B cell (primary cell): ENCODE data around the gene LAMA2. TPM values are rescaled to one million over a fixed set of nuclear protein-coding genes. Genes with fewer than 3 reads are reported as not detected.

Experiments used
- ATAC-seq: fragments of 200-7000 bp; cut with Tn5 transposase; one replicate; pipeline ENCODE4 v1.10.0; 2021; ENCODE audit warnings: low read depth, mild to moderate bottlenecking, moderate number of reproducible peaks, moderate library complexity
- CTCF ChIA-PET: fragments of 350-600 bp; sonication (Branson Sonifier 250); formaldehyde crosslinking; loops from one replicate; lab custom pipeline; 2021; ENCODE audit warnings: antibody characterized with exemption, inconsistent platforms; lab: Charles Lee
- POLR2A ChIA-PET: fragments of 350-600 bp; sonication (Branson Sonifier 250); formaldehyde crosslinking; loops from one replicate; lab custom pipeline; 2021; ENCODE audit warnings: antibody characterized with exemption; lab: Charles Lee
- DNase-seq: peaks from one replicate; pipeline ENCODE4 v3.0.0; 2013
- H2AFZ ChIP-seq: 2 replicates; pipeline ENCODE4 v1.6.1; 2012; ENCODE audit warnings: mild to moderate bottlenecking, low read depth, low read length; ENCODE audit not compliant: insufficient read depth, poor library complexity, severe bottlenecking
- H3K27ac ChIP-seq, 2 donors: 1 replicate in 1 of 2; 2 replicates in 1 of 2; pipeline ENCODE4 v1.5.1; 2012 to 2013; ENCODE audit warnings: low read length in 2 of 2, mild to moderate bottlenecking in 2 of 2, moderate library complexity in 1 of 2
- H3K27me3 ChIP-seq, 4 experiments: fragments of 200-600 bp in 1 of 4; sonication (generic) in 1 of 4; replicated peaks in 1 of 4; 1 replicate in 2 of 4; 2 replicates in 2 of 4; pipeline versions ENCODE4 v1.6.1 to v1.7.0; 2013 to 2016; ENCODE audit warnings: low read length in 3 of 4, mild to moderate bottlenecking in 2 of 4, mixed read lengths in 1 of 4, moderate library complexity in 1 of 4; ENCODE audit not compliant: insufficient read depth in 4 of 4, control insufficient read depth in 3 of 4; ENCODE audit errors: control extremely low read depth in 1 of 4
- H3K36me3 ChIP-seq, 2 experiments: replicated peaks in 1 of 2; 1 replicate in 1 of 2; 2 replicates in 1 of 2; pipeline versions ENCODE4 v1.6.1 to v1.7.1; 2013; ENCODE audit warnings: low read length in 1 of 2; ENCODE audit not compliant: insufficient read depth in 2 of 2, control insufficient read depth in 1 of 2; ENCODE audit errors: control extremely low read depth in 1 of 2, extremely low read depth in 1 of 2
- H3K4me1 ChIP-seq, 2 donors: fragments of 200-600 bp in 1 of 2; sonication (generic) in 1 of 2; 1 replicate in 1 of 2; 2 replicates in 1 of 2; pipeline versions ENCODE4 v1.5.1 to v1.6.1; 2013 to 2017; ENCODE audit warnings: low read length in 2 of 2; ENCODE audit not compliant: control insufficient read depth in 2 of 2, insufficient read depth in 2 of 2
- H3K4me2 ChIP-seq: replicated peaks from 2 replicates; pipeline ENCODE3; 2012; ENCODE audit warnings: mild to moderate bottlenecking, low read depth, low read length; ENCODE audit not compliant: poor library complexity, severe bottlenecking
- H3K4me3 ChIP-seq, 5 experiments: fragments of 200-600 bp in 1 of 5; sonication (generic) in 1 of 5; 1 replicate in 3 of 5; 2 replicates in 2 of 5; pipeline versions ENCODE4 v1.5.1 to v1.7.0; 2011 to 2016; ENCODE audit warnings: low read length in 4 of 5, mild to moderate bottlenecking in 4 of 5, low read depth in 2 of 5, control low read depth in 1 of 5, moderate library complexity in 1 of 5; ENCODE audit not compliant: insufficient read depth in 1 of 5; ENCODE audit errors: control extremely low read depth in 1 of 5, extremely low read depth in 1 of 5
- H3K79me2 ChIP-seq: fragments of 200-600 bp; sonication (generic); one replicate; pipeline ENCODE4 v1.6.0; 2016; ENCODE audit warnings: low read length; ENCODE audit not compliant: control insufficient read depth, insufficient read depth
- H3K9ac ChIP-seq: fragments of 200-600 bp; sonication (generic); 2 replicates; pipeline ENCODE4 v1.6.1; 2017; ENCODE audit warnings: mild to moderate bottlenecking, low read length, moderate library complexity
- H3K9me3 ChIP-seq, 3 donors: one replicate each; pipeline versions ENCODE4 v1.6.1 to v1.7.1; 2013; ENCODE audit warnings: low read length in 2 of 3; ENCODE audit not compliant: control insufficient read depth in 2 of 3, insufficient read depth in 1 of 3; ENCODE audit errors: control extremely low read depth in 1 of 3
- H4K20me1 ChIP-seq: 2 replicates; pipeline ENCODE4 v1.6.0; 2012; ENCODE audit warnings: mild to moderate bottlenecking, low read length; ENCODE audit not compliant: insufficient read depth, control insufficient read depth, poor library complexity, severe bottlenecking
- H3K27ac Mint-ChIP-seq: one replicate; pipeline ENCODE4 v1.8.0; 2021; ENCODE audit warnings: mixed read lengths
- H3K27me3 Mint-ChIP-seq: one replicate; pipeline ENCODE4 v1.8.0; 2021; ENCODE audit warnings: mixed read lengths
- H3K4me1 Mint-ChIP-seq: one replicate; pipeline ENCODE4 v1.8.0; 2021; ENCODE audit warnings: mixed read lengths
- H3K4me3 Mint-ChIP-seq: one replicate; pipeline ENCODE4 v1.8.0; 2021; ENCODE audit warnings: mixed read lengths
- H3K9me3 Mint-ChIP-seq: one replicate; pipeline ENCODE4 v1.8.0; 2022; ENCODE audit warnings: mixed read lengths; ENCODE audit not compliant: insufficient read depth
- EZH2 ChIP-seq: IDR thresholded peaks from 2 replicates; pipeline ENCODE4 v1.6.1; 2012; ENCODE audit warnings: borderline replicate concordance, low read depth, mild to moderate bottlenecking, moderate library complexity, low read length; ENCODE audit not compliant: insufficient read depth, poor library complexity, severe bottlenecking
- WGBS: methylation state at CpG from one replicate; pipeline ENCODE4 v1.1.5; 2013; ENCODE audit warnings: missing lambda C conversion rate; ENCODE audit not compliant: insufficient coverage; 5-methylcytosine and 5-hydroxymethylcytosine counted together
- intact Hi-C: fragments of 100-400 bp; cut with micrococcal nuclease; formaldehyde crosslinking; loops from one replicate; pipeline ENCODE4 v1.10.0; 2022
- polyA plus RNA-seq: library from polyadenylated mRNA; depleted of rRNA; stranded (reverse); fragments of >200 nt; gene quantifications from 2 replicates; pipeline ENCODE4 v1.2.3, GENCODE V29; 2012
- total RNA-seq, 2 donors: library from RNA; stranded (reverse); fragments of 120-200 nt in 1 of 2; gene quantifications; 1 replicate in 1 of 2; 2 replicates in 1 of 2; pipeline versions ENCODE4 v1.2.3 to v1.2.4, GENCODE V29; 2013 to 2022
- TF ChIP-seq, protein P1 (sequence below): fragments of 200-600 bp; IDR thresholded peaks from one replicate; pipeline ENCODE4 v1.8.0; 2022; ENCODE audit warnings: antibody characterized with exemption, mild to moderate bottlenecking

The LAMA2 gene
- total and polyA plus RNA-seq, 2 donors (not counting 1 experiment from before 2014, with no cell fraction given), result 0.16 TPM; not detected in 1

DNA sequence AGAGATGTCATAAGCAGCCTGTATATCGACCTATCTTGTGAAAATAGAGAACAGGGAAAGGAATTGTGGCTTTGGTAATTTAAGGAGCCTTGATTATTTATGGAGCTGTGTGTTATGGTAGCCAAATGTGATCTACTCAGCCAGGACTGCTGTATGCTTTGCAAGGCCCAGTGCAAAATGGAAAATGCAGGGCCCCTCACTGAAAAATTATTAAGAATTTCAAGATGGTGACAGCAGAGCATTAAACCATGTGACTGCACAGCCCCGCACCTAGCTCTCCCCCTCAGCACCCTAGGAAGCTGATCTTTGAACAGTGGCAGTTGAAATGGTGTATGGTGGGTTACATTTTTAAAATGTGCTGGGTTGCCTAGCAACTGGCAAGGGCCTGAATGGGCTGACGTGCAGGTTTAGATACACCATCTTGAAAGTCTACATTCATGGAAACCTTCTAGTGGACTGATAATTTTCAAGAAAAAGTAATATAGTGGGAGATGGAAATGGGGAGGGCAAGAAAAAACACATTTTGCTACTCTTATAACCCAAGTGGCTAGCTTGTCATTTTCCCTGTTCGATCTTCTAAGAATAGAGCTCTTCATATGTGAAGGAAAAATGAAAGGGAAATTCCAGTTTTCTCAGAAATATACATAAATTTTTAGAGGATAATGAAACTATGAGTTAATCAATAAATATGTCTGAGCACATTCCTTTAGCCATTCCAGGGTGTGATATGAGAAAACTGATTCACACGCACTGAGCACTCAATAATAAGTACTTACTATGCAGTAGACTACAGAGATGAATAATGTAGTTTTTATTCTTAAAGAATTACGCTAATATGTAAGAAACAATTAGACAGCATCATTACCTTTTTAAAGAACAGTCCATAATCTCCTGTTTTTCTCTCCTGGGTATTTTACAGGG, 619.1 kb downstream of the LAMA2 start:
- Histone ChIP-seq H2AFZ (no peak overlapping the region), H3K27ac (no peak overlapping the region), H3K4me3 (no peak overlapping the region), H3K36me3 (no peaks in the 10 kb centered on the region), H3K27me3 (no peaks in the 10 kb centered on the region), H4K20me1 (no peaks in the 10 kb centered on the region), H3K79me2 (no peaks in the 10 kb centered on the region), H3K9ac (no peak overlapping the region), H3K4me2 (no peak overlapping the region), H3K9me3 (no peaks in the 10 kb centered on the region), H3K4me1 (peaks cover 9 to 10% of the 10 kb centered on the region in 2 donors)
- Mint-ChIP-seq H3K27me3 (peaks cover 2% of the 10 kb centered on the region), H3K4me3 (no peak overlapping the region), H3K4me1 (peaks cover 9% of the 10 kb centered on the region), H3K9me3 (no peaks in the 10 kb centered on the region), H3K27ac (no peak overlapping the region)
- DNase-seq, result no peak
- no peak for ATAC-seq
- CTCF ChIA-PET, result interaction anchor here (0.9 to 7.6 kb wide), 7 partner anchors 70 to 1349 kb away, joined by 3 to 60 read pairs (median 3); no protein-coding TSS in a partner anchor
- 27% methylated on average over 1 of the region's 6 CpGs for WGBS
- intact Hi-C loops, result no loop called here
- TF ChIP-seq EZH2, result no peak
- TF ChIP-seq, protein P1, sequence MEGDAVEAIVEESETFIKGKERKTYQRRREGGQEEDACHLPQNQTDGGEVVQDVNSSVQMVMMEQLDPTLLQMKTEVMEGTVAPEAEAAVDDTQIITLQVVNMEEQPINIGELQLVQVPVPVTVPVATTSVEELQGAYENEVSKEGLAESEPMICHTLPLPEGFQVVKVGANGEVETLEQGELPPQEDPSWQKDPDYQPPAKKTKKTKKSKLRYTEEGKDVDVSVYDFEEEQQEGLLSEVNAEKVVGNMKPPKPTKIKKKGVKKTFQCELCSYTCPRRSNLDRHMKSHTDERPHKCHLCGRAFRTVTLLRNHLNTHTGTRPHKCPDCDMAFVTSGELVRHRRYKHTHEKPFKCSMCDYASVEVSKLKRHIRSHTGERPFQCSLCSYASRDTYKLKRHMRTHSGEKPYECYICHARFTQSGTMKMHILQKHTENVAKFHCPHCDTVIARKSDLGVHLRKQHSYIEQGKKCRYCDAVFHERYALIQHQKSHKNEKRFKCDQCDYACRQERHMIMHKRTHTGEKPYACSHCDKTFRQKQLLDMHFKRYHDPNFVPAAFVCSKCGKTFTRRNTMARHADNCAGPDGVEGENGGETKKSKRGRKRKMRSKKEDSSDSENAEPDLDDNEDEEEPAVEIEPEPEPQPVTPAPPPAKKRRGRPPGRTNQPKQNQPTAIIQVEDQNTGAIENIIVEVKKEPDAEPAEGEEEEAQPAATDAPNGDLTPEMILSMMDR, result no peak
- POLR2A ChIA-PET, result no interaction called here

DNA sequence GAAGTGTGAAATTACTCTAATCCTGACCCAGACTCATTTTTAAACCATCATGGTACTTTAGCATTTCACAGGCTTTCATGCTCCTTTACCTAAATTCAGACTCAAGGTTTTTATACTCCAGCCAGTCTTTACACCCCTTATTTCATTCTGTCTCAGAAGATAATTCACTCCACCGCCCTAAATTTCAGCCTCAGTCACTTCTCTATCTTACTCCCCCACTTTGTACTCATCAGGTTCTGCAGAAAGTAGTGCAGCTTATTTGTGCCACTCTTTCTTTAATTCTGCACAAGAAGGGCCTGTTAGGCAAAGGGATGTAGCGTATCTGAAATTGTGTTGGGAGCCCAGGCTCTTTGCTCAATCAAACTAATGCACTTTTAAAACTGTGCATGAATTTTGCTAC, 621.5 kb downstream of the LAMA2 start:
- 90% methylated on average over 1 of the region's 2 CpGs for WGBS

More for the DNA sequence above, 621.5 kb downstream of the LAMA2 start:
- peaks cover 2% of the 10 kb centered on the region in 2 donors for H3K4me1 ChIP-seq
- ATAC-seq (no peak), DNase-seq (no peak)
- H3K4me2 ChIP-seq, result no peak overlapping the region
- no peak overlapping the region for H2AFZ ChIP-seq
- no peak overlapping the region for H3K9ac ChIP-seq
- H3K9me3 ChIP-seq, result no peaks in the 10 kb centered on the region
- H3K36me3 ChIP-seq, result no peaks in the 10 kb centered on the region
- H3K27me3 ChIP-seq, result no peaks in the 10 kb centered on the region
- H4K20me1 ChIP-seq, result no peaks in the 10 kb centered on the region
- H3K4me3 ChIP-seq, result no peak overlapping the region
- CTCF ChIA-PET, result interaction anchor here (0.6 to 7.6 kb wide), 2 partner anchors 226 to 513 kb away, joined by 3 to 60 read pairs; no protein-coding TSS in a partner anchor
- H3K4me1 Mint-ChIP-seq, result peaks cover 1% of the 10 kb centered on the region
- no peaks in the 10 kb centered on the region for H3K9me3 Mint-ChIP-seq
- no peaks in the 10 kb centered on the region for H3K27me3 Mint-ChIP-seq
- no peak for TF ChIP-seq EZH2
- TF ChIP-seq, protein P1, result no peak
- no peak overlapping the region for H3K27ac Mint-ChIP-seq
- H3K4me3 Mint-ChIP-seq, result no peak overlapping the region
- no peaks in the 10 kb centered on the region for H3K79me2 ChIP-seq
- POLR2A ChIA-PET, result no interaction called here
- intact Hi-C loops, result no loop called here
- H3K27ac ChIP-seq, result no peak overlapping the region
